K562 (cell line): ENCODE data around the gene COX4I2. TPM values are rescaled to one million over a fixed set of nuclear protein-coding genes. Genes with fewer than 3 reads are reported as not detected.

ENCODE experiments used
- ELK1 ChIP-seq: sonication (generic); formaldehyde crosslinking; IDR thresholded peaks from 2 replicates; pipeline ENCODE4 v1.8.1; 2022; ENCODE audit warnings: missing genetic modification reagents
- HDAC2 ChIP-seq: fragments of 450-650 bp; IDR thresholded peaks from 2 replicates; pipeline ENCODE4 v1.6.1; 2016; ENCODE audit warnings: mild to moderate bottlenecking
- HDAC6 ChIP-seq: IDR thresholded peaks from 2 replicates; pipeline ENCODE4 v1.6.1; 2012; ENCODE audit warnings: low read depth, mild to moderate bottlenecking, control low read depth, inconsistent platforms, low read length, moderate library complexity
- HMG20B ChIP-seq: fragments of 250-450 bp; sonication (Bioruptor Pico); IDR thresholded peaks from 2 replicates; pipeline ENCODE4 v1.5.0; 2021; ENCODE audit warnings: mild to moderate bottlenecking
- KLF10 ChIP-seq: fragments of 250-450 bp; sonication (Bioruptor Pico); IDR thresholded peaks from 2 replicates; pipeline ENCODE4 v1.6.1; 2021; ENCODE audit warnings: matching md5 sums
- L3MBTL2 ChIP-seq: fragments of 450-650 bp; IDR thresholded peaks from 2 replicates; pipeline ENCODE4 v1.6.1; 2016; ENCODE audit warnings: mild to moderate bottlenecking, moderate library complexity
- POLR3A ChIP-seq: IDR thresholded peaks from 2 replicates; pipeline ENCODE4 v1.6.1; 2011; ENCODE audit warnings: borderline replicate concordance, mild to moderate bottlenecking, moderate library complexity; ENCODE audit not compliant: insufficient read length, insufficient read depth; ENCODE audit errors: extremely low read depth
- TAF7 ChIP-seq: fragments of 450-650 bp; IDR thresholded peaks from 2 replicates; pipeline ENCODE4 v1.6.1; 2016; ENCODE audit warnings: missing genetic modification characterization, missing compliant biosample characterization
- ZNF398 ChIP-seq: fragments of 250-450 bp; sonication (Bioruptor Pico); IDR thresholded peaks from 2 replicates; pipeline ENCODE4 v1.8.0; 2021; ENCODE audit warnings: moderate library complexity, mild to moderate bottlenecking, inconsistent platforms
- polyA plus RNA-seq, 8 experiments: library from polyadenylated mRNA; depleted of rRNA in 4 of 8; stranded (reverse) in 5 of 8; unstranded in 3 of 8; fragments of >200 nt; fragmentation: Nextera tagmentation in 2 of 8; fragmentation: Illumina TruSeq in 1 of 8; extraction: Ambion mirVana in 2 of 8; extraction: Trizol in 1 of 8; gene quantifications; 2 replicates each; pipeline versions ENCODE4 v1.2.1 to v1.2.3, GENCODE V29; 2011 to 2014; ENCODE audit warnings: inconsistent platforms in 1 of 8, missing spikeins in 1 of 8
- total RNA-seq, 7 experiments: library from RNA; depleted of rRNA in 6 of 7; stranded (reverse); fragments of >200 nt in 6 of 7; fragmentation: Illumina TruSeq in 2 of 7; extraction: Trizol in 2 of 7; gene quantifications; 2 replicates each; pipeline versions ENCODE4 v1.2.1 to v1.2.3, GENCODE V29; 2011 to 2021; ENCODE audit warnings: low replicate concordance in 1 of 7
- TF ChIP-seq, protein P1 (sequence below), 2 experiments: fragments of 450-650 bp; IDR thresholded peaks; 2 replicates each; pipeline ENCODE4 v1.6.1; 2018; ENCODE audit warnings: mild to moderate bottlenecking in 2 of 2, low read depth in 1 of 2; ENCODE audit not compliant: partially characterized antibody in 2 of 2
- TF ChIP-seq, protein P2 (sequence below): sonication (generic); formaldehyde crosslinking; IDR thresholded peaks from 2 replicates; pipeline ENCODE4 v1.8.0; 2022; ENCODE audit warnings: missing genetic modification reagents, mild to moderate bottlenecking, borderline replicate concordance
- TF ChIP-seq, protein P3 (sequence below), 2 experiments: fragments of 450-650 bp in 1 of 2; IDR thresholded peaks; 2 replicates each; pipeline ENCODE4 v1.6.1; 2011 to 2017; ENCODE audit warnings: low read depth in 2 of 2, antibody characterized with exemption in 1 of 2, borderline replicate concordance in 1 of 2, low read length in 1 of 2, mild to moderate bottlenecking in 1 of 2, mixed read lengths in 1 of 2; ENCODE audit not compliant: control insufficient read depth in 1 of 2

COX4I2 gene
- total and polyA plus RNA-seq, 9 of the 15 experiments (the other 6 are each of a cell fraction or from before 2014, with no cell fraction given) = not detected

GRCh38 chr20:31606804-31607639 lies 30.7 kb upstream of the COX4I2 start (continued):
- TF ChIP-seq, protein P1, sequence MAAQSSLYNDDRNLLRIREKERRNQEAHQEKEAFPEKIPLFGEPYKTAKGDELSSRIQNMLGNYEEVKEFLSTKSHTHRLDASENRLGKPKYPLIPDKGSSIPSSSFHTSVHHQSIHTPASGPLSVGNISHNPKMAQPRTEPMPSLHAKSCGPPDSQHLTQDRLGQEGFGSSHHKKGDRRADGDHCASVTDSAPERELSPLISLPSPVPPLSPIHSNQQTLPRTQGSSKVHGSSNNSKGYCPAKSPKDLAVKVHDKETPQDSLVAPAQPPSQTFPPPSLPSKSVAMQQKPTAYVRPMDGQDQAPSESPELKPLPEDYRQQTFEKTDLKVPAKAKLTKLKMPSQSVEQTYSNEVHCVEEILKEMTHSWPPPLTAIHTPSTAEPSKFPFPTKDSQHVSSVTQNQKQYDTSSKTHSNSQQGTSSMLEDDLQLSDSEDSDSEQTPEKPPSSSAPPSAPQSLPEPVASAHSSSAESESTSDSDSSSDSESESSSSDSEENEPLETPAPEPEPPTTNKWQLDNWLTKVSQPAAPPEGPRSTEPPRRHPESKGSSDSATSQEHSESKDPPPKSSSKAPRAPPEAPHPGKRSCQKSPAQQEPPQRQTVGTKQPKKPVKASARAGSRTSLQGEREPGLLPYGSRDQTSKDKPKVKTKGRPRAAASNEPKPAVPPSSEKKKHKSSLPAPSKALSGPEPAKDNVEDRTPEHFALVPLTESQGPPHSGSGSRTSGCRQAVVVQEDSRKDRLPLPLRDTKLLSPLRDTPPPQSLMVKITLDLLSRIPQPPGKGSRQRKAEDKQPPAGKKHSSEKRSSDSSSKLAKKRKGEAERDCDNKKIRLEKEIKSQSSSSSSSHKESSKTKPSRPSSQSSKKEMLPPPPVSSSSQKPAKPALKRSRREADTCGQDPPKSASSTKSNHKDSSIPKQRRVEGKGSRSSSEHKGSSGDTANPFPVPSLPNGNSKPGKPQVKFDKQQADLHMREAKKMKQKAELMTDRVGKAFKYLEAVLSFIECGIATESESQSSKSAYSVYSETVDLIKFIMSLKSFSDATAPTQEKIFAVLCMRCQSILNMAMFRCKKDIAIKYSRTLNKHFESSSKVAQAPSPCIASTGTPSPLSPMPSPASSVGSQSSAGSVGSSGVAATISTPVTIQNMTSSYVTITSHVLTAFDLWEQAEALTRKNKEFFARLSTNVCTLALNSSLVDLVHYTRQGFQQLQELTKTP (IDR thresholded peaks at IDR 0.05; ENCODE audit: low read depth in 1 of 2, partially characterized antibody in 2 of 2) = peak in 1 of 2 experiments; percentile 33
- no peak for TF ChIP-seq TAF7 (tag)
- no peak for TF ChIP-seq ELK1
- no peak for TF ChIP-seq HDAC6
- TF ChIP-seq HDAC2 = peak; percentile 81; the same call in 1 of the 2 replicates
- TF ChIP-seq L3MBTL2 = peak; percentile 40; the same call in 1 of the 2 replicates
- TF ChIP-seq ZNF398 (CRISPR knock-in tag) = no peak
- no peak for TF ChIP-seq POLR3A
- TF ChIP-seq, protein P2, sequence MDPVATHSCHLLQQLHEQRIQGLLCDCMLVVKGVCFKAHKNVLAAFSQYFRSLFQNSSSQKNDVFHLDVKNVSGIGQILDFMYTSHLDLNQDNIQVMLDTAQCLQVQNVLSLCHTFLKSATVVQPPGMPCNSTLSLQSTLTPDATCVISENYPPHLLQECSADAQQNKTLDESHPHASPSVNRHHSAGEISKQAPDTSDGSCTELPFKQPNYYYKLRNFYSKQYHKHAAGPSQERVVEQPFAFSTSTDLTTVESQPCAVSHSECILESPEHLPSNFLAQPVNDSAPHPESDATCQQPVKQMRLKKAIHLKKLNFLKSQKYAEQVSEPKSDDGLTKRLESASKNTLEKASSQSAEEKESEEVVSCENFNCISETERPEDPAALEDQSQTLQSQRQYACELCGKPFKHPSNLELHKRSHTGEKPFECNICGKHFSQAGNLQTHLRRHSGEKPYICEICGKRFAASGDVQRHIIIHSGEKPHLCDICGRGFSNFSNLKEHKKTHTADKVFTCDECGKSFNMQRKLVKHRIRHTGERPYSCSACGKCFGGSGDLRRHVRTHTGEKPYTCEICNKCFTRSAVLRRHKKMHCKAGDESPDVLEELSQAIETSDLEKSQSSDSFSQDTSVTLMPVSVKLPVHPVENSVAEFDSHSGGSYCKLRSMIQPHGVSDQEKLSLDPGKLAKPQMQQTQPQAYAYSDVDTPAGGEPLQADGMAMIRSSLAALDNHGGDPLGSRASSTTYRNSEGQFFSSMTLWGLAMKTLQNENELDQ (CRISPR knock-in tag) = no peak
- TF ChIP-seq, protein P3, sequence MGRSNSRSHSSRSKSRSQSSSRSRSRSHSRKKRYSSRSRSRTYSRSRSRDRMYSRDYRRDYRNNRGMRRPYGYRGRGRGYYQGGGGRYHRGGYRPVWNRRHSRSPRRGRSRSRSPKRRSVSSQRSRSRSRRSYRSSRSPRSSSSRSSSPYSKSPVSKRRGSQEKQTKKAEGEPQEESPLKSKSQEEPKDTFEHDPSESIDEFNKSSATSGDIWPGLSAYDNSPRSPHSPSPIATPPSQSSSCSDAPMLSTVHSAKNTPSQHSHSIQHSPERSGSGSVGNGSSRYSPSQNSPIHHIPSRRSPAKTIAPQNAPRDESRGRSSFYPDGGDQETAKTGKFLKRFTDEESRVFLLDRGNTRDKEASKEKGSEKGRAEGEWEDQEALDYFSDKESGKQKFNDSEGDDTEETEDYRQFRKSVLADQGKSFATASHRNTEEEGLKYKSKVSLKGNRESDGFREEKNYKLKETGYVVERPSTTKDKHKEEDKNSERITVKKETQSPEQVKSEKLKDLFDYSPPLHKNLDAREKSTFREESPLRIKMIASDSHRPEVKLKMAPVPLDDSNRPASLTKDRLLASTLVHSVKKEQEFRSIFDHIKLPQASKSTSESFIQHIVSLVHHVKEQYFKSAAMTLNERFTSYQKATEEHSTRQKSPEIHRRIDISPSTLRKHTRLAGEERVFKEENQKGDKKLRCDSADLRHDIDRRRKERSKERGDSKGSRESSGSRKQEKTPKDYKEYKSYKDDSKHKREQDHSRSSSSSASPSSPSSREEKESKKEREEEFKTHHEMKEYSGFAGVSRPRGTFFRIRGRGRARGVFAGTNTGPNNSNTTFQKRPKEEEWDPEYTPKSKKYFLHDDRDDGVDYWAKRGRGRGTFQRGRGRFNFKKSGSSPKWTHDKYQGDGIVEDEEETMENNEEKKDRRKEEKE (IDR thresholded peaks at IDR 0.05; ENCODE audit: borderline replicate concordance in 1 of 2, control insufficient read depth in 1 of 2, low read depth in 2 of 2, low read length in 1 of 2) = 0 out of 4 replicates have a peak, but pooled peaks of 1 of the 2 experiments have one; percentile 53
- no peak for TF ChIP-seq HMG20B
- no peak; the same call in 1 of the 2 replicates for TF ChIP-seq KLF10 (CRISPR knock-in tag)
